Measurements from ENCODE around the gene RND2. TPM values are rescaled to one million over a fixed set of nuclear protein-coding genes. Genes with fewer than 3 reads are reported as not detected.
A peak's percentile ranks its signal among the peaks of the same experiment; 100 is the strongest.

RND2 gene
- total and polyA plus RNA-seq, 3 donors from 2014 or later: 15.7 to 48.7 (median 33.1) TPM

GRCh38 chr17:43018008-43018853, 6.8 kb upstream of the RND2 start:
- DNase-seq: no peak
- H3K27me3 ChIP-seq: no peaks in the 10 kb centered on the region
- intact Hi-C loops (cut with DNase I; ENCODE audit: low total_unique reads): no loop called here
- peak overlapping the region in 1 of 2 donors; percentile 94 for H3K27ac ChIP-seq
- H3K4me1 ChIP-seq: peaks cover 51% of the 10 kb centered on the region
- no peaks in the 10 kb centered on the region for H3K9me3 ChIP-seq
- TF ChIP-seq POLR2A (IDR thresholded peaks at IDR 0.05) (no peak), CTCF (IDR thresholded peaks at IDR 0.05) (no peak)
- no peaks in the 10 kb centered on the region for H3K36me3 ChIP-seq (ENCODE audit: low read depth, missing control alignments)
- H3K4me3 ChIP-seq: no peak overlapping the region
- 70 to 71% methylated on average over 19 of the region's 19 CpGs for WGBS, 2 donors

- no peak for DNase-seq
- Histone ChIP-seq H3K27ac (peak overlapping the region in 1 of 2 donors; percentile 94), H3K4me1 (peaks cover 49% of the 10 kb centered on the region), H3K9me3 (no peaks in the 10 kb centered on the region), H3K36me3 (ENCODE audit: low read depth, missing control alignments) (no peaks in the 10 kb centered on the region), H3K27me3 (no peaks in the 10 kb centered on the region), H3K4me3 (no peak overlapping the region)
- intact Hi-C loops (cut with DNase I; ENCODE audit: low total_unique reads): no loop called here
- 47 to 71% methylated on average over 4 of the region's 4 CpGs for WGBS, 2 donors
- TF ChIP-seq CTCF (IDR thresholded peaks at IDR 0.05): no peak
- TF ChIP-seq POLR2A (IDR thresholded peaks at IDR 0.05): no peak
Observed at GRCh38 chr17:43018932-43019331, 6.1 kb upstream of the RND2 start.

GRCh38 chr17:43019418-43019817, 5.6 kb upstream of the RND2 start:
- 19 to 26% methylated on average over 7 of the region's 7 CpGs for WGBS, 2 donors
- peak overlapping the region in 1 of 2 donors; percentile 94 for H3K27ac ChIP-seq
- H3K27me3 ChIP-seq: no peaks in the 10 kb centered on the region
- H3K36me3 ChIP-seq (ENCODE audit: low read depth, missing control alignments): no peaks in the 10 kb centered on the region
- no peaks in the 10 kb centered on the region for H3K9me3 ChIP-seq
- peak; percentile 65 for DNase-seq
- no peak overlapping the region for H3K4me3 ChIP-seq
- TF ChIP-seq POLR2A (IDR thresholded peaks at IDR 0.05): no peak
- TF ChIP-seq CTCF (IDR thresholded peaks at IDR 0.05): no peak
- intact Hi-C loops (cut with DNase I; ENCODE audit: low total_unique reads): no loop called here
- H3K4me1 ChIP-seq: peaks cover 44% of the 10 kb centered on the region

GRCh38 chr17:43020030-43020621, 4.9 kb upstream of the RND2 start:
- H3K4me1 ChIP-seq: peaks cover 37% of the 10 kb centered on the region
- H3K27me3 ChIP-seq: no peaks in the 10 kb centered on the region
- WGBS, 2 donors: 20 to 46% methylated on average over 5 to 6 of the region's 6 CpGs
- no peak for DNase-seq
- TF ChIP-seq POLR2A (IDR thresholded peaks at IDR 0.05) (no peak), CTCF (IDR thresholded peaks at IDR 0.05) (no peak)
- no peaks in the 10 kb centered on the region for H3K36me3 ChIP-seq (ENCODE audit: low read depth, missing control alignments)
- no peaks in the 10 kb centered on the region for H3K9me3 ChIP-seq
- intact Hi-C loops (cut with DNase I; ENCODE audit: low total_unique reads): no loop called here
- H3K4me3 ChIP-seq: peak overlapping the region in 1 of 2 donors; percentile 98
- peak overlapping the region; percentile 94 to 96 for H3K27ac ChIP-seq

All from testis (tissue), 3 donors.